NCI-H1930 (cell line): ENCODE data around the gene WWTR1.

Experiments used
- DNase-seq, 2 experiments: peaks; one replicate each; lab custom pipeline; 2025; lab: John Stamatoyannopoulos, UW

WWTR1 gene

GRCh38 chr3:149566292-149566975, 91.4 kb downstream of the WWTR1 start:
- DNase-seq = no peak

GRCh38 chr3:149564079-149564478, 93.7 kb downstream of the WWTR1 start:
- no peak for DNase-seq

DNA sequence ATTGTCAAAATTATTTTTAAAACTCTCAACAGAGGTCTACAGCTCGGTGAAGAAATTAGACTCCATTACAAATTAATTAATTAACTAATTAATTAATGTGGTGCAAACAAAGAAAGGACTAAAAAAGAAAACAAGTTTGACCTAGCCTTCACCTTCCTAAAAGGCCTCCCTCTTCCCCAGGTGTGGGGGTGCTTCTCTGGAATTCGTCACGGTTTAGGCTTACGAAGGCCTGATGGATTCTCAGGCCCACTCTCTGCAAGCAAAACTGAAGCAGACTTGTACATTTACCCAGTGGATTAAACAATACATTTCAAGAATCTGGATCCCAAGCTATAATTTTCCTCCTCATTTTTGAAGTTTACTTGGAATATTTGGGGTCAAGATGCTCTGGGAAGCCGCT, 94.7 kb downstream of the WWTR1 start:
- DNase-seq = no peak

GRCh38 chr3:149560617-149561016, 97.2 kb downstream of the WWTR1 start:
- no peak for DNase-seq

DNA sequence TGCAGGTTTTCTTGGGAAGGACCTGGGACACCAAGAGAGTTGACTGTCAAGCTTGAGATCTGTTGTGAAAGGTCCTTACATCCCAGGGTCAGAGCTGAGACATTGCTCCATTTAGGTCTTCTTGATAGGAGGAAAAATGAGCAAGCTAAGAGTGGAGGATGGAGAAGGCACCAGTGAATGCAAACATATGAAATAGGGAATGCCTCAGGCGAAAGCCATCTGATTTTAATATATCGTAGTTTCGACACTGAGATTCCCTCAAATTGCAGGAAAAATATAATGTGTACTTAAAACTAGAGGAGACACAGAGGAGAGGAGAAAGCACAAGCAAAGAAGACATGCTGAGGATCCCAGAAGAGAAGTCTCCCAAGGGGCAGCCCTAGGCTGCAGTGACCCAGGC, 97.8 kb downstream of the WWTR1 start:
- DNase-seq = no peak

GRCh38 chr3:149559525-149559924, 98.3 kb downstream of the WWTR1 start:
- no peak for DNase-seq

GRCh38 chr3:149555927-149556326, 101.9 kb downstream of the WWTR1 start:
- DNase-seq = no peak

- DNase-seq = no peak
Measured at GRCh38 chr3:149554826-149555225, 103.0 kb downstream of the WWTR1 start.

- no peak for DNase-seq
Measured at GRCh38 chr3:149553781-149554451, 103.9 kb downstream of the WWTR1 start.

GRCh38 chr3:149552700-149553099, 105.1 kb downstream of the WWTR1 start:
- DNase-seq = no peak

- DNase-seq = no peak
Measured at GRCh38 chr3:149551500-149551899, 106.3 kb downstream of the WWTR1 start.

- no peak for DNase-seq
Measured at GRCh38 chr3:149548669-149549065, 109.2 kb downstream of the WWTR1 start.

GRCh38 chr3:149547954-149548668, 109.7 kb downstream of the WWTR1 start:
- DNase-seq = no peak

DNA sequence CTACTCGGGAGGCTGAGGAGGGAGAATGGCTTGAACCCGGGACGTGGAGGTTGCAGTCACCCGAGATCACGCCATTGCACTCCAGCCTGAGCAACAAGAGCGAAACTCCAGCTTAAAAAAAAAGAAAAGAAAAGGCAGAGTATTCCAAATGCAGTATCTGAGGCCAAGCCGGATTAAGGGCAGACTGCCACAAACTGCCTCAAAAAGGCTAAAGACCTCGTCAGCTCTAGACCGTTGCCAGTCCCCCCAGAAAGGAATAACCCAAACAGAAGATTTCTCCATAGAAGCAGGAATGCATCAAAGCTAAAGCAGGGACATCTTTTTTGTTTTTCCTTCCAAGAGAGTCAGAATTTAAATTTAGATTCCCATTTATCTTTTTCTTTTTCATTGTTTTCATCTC, 110.4 kb downstream of the WWTR1 start:
- DNase-seq = no peak

DNA sequence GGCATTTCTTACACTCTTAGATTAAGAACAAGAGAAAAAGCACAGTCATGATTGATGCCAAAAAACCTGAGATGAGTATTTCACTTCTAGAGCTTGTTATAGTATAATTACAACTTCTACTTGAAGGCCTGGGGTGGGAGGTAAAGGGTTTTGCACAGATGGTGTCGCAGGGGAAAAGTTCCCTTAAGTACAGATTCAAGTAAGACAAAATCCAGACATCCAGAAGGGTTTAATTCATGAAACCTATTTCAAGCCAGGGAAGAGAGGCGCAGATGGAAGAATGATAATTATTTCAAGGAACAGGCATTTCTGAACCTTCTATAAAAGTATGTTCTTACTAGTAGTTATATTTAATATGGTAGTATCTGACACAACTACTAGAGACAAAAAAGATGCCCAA, 112.8 kb downstream of the WWTR1 start:
- no peak for DNase-seq

GRCh38 chr3:149542375-149543312, 115.2 kb downstream of the WWTR1 start:
- peak in 1 of 2 experiments; percentile 6 for DNase-seq

GRCh38 chr3:149541091-149541491, 116.7 kb downstream of the WWTR1 start:
- DNase-seq = no peak

DNA sequence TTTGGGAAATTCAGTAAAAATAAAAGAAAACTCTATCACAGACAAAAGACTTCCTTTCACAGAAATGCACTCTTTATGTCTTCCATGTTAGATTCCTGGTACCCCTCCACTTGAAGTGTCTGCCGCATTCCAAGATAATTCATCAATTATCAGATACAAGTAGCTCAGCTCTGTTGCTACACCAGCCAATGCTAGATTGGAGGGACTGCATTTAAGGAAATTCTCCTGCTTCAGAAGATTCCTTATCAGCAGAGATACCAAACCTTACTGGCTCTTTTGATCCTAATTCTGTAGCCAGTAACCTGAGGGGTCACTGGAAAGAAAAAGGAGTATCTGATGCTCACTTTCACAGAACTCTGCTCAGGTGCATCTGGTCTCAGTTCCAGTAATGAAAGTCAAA, 119.5 kb downstream of the WWTR1 start:
- DNase-seq = no peak

- DNase-seq = no peak
Measured at GRCh38 chr3:149536429-149536828, 121.4 kb downstream of the WWTR1 start.

- DNase-seq = peak in 1 of 2 experiments; percentile 56
Measured at GRCh38 chr3:149535333-149535685, 122.5 kb downstream of the WWTR1 start.

DNA sequence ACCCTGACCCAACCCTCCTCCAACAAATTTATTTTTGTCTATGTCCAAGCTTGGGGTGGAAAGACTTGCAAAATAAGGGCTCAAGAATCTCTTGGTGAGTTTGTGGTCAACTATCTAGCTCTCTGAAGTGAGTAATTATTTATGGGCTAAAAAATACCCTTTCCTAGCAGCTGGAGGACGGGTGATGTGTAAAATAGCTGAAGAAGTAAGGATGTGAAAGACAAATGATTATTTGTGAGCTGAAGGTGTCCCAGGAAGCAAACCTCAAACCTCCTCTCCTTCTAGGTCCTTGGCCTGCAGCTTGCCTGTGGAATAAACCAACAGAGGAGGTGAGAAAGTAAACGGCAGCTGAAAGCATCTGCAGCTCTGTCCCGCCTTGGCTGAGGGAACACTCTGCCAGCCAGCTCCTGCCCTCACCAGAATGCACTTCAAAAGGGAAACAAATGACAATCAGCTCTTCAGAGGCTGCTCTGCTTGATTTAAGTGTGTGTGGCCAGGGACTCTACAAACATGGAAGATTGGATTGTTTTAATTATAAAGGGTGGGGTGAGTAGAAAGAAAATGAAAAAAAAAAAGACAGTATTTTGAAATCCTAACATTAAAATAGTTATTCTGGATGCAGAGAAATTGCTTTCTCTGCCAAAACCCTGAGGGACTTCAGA, 123.0 kb downstream of the WWTR1 start:
- peak; percentile 49 to 56 for DNase-seq

- no peak for DNase-seq
Measured at GRCh38 chr3:149534082-149534481, 123.7 kb downstream of the WWTR1 start.
